GM12878 (cell line): ENCODE results near the gene DSEL. TPM values are rescaled to one million over a fixed set of nuclear protein-coding genes. Genes with fewer than 3 reads are reported as not detected.

Experiments
- ATAC-seq: fragments of 200-7000 bp; cut with Tn5 transposase; 3 replicates; pipeline ENCODE4 v1.9.1; 2020; ENCODE audit warnings: mild to moderate bottlenecking, moderate library complexity
- BruUV-seq: library from RNA; stranded (reverse); fragments of 400-500 nt; replicated peaks from 2 replicates; lab custom pipeline; 2021; lab: Mats Ljungman, UMichigan
- CTCF ChIA-PET: fragments of 300-600 bp; sonication (Branson Sonifier 250); formaldehyde crosslinking; extraction: SDS; loops from one replicate; lab custom pipeline; 2021; ENCODE audit warnings: inconsistent platforms; lab: Yijun Ruan, JAX
- POLR2A ChIA-PET: fragments of 350-600 bp; formaldehyde crosslinking; extraction: SDS; loops from one replicate; lab custom pipeline; 2021; ENCODE audit warnings: inconsistent platforms; lab: Charles Lee
- RAD21 ChIA-PET: fragments of 300-600 bp; sonication (Branson Sonifier 250); formaldehyde crosslinking; loops from one replicate; lab custom pipeline; 2023; ENCODE audit warnings: antibody characterized with exemption; ENCODE audit not compliant: unreplicated experiment; lab: Charles Lee
- SMC1A ChIA-PET: fragments of 300-600 bp; sonication (Branson Sonifier 250); formaldehyde crosslinking; loops from one replicate; lab custom pipeline; 2023; ENCODE audit not compliant: unreplicated experiment, uncharacterized antibody; lab: Charles Lee
- DNase-seq: peaks from one replicate; pipeline ENCODE4 v3.0.0-alpha.2; 2011; ENCODE audit warnings: low read depth, low spot score
- FAIRE-seq: peaks from 3 replicates; lab custom pipeline; 2011; peaks lifted over from hg19 to GRCh38; lab: Jason Lieb, UNC
- H2AFZ ChIP-seq: 2 replicates; pipeline ENCODE4 v1.6.0; 2011; ENCODE audit warnings: low read depth, low read length, control low read depth; ENCODE audit not compliant: control insufficient read depth
- H3K27ac ChIP-seq: 2 replicates; pipeline ENCODE4 v1.5.1; 2011; ENCODE audit warnings: control low read depth; ENCODE audit not compliant: control insufficient read depth, insufficient read depth
- H3K27me3 ChIP-seq, 2 experiments: replicated peaks in 1 of 2; 2 replicates each; pipeline versions ENCODE4 v1.6.0 to v1.6.1; 2011; ENCODE audit warnings: low read length in 1 of 2; ENCODE audit not compliant: control insufficient read depth in 2 of 2, insufficient read depth in 2 of 2
- H3K36me3 ChIP-seq, 2 experiments: 2 replicates each; pipeline ENCODE4 v1.5.1; 2011; ENCODE audit warnings: low read length in 1 of 2; ENCODE audit not compliant: control insufficient read depth in 2 of 2, insufficient read depth in 2 of 2
- H3K4me1 ChIP-seq: 2 replicates; pipeline ENCODE4 v1.6.1; 2011; ENCODE audit warnings: mild to moderate bottlenecking, low read length, moderate library complexity, mixed read lengths; ENCODE audit not compliant: control insufficient read depth, insufficient read depth
- H3K4me2 ChIP-seq: 2 replicates; pipeline ENCODE4 v1.6.0; 2011; ENCODE audit warnings: control low read depth; ENCODE audit not compliant: control insufficient read depth, insufficient read depth
- H3K4me3 ChIP-seq: fragments of 200-600 bp; sonication (generic); 2 replicates; pipeline ENCODE4 v1.5.1; 2016
- H3K79me2 ChIP-seq: 2 replicates; pipeline ENCODE4 v1.6.0; 2011; ENCODE audit warnings: low read length; ENCODE audit not compliant: control insufficient read depth, insufficient read depth
- H3K9ac ChIP-seq: 2 replicates; pipeline ENCODE4 v1.8.0; 2011; ENCODE audit warnings: low read length, control low read depth, mixed read lengths; ENCODE audit not compliant: control insufficient read depth, insufficient read depth
- H3K9me3 ChIP-seq: replicated peaks from 3 replicates; pipeline ENCODE4 v1.5.1; 2011; ENCODE audit warnings: mild to moderate bottlenecking, low read length; ENCODE audit not compliant: control insufficient read depth, insufficient read depth
- H4K20me1 ChIP-seq: 2 replicates; pipeline ENCODE4 v1.6.0; 2011; ENCODE audit not compliant: control insufficient read depth, insufficient read depth
- CEBPZ ChIP-seq: fragments of 150-350 bp; IDR thresholded peaks from 2 replicates; pipeline ENCODE4 v1.6.1; 2016; ENCODE audit warnings: low read depth, low read length
- E4F1 ChIP-seq: fragments of 450-650 bp; IDR thresholded peaks from 2 replicates; pipeline ENCODE4 v1.6.1; 2018; ENCODE audit warnings: borderline replicate concordance, mild to moderate bottlenecking; ENCODE audit not compliant: partially characterized antibody
- FOXM1 ChIP-seq: IDR thresholded peaks from 2 replicates; pipeline ENCODE4 v1.6.1; 2012; ENCODE audit warnings: low read depth, mild to moderate bottlenecking, inconsistent platforms, low read length, moderate library complexity
- HDGF ChIP-seq: fragments of 450-650 bp; IDR thresholded peaks from 2 replicates; pipeline ENCODE4 v1.6.1; 2016; ENCODE audit warnings: antibody characterized with exemption
- IRF5 ChIP-seq: fragments of 450-650 bp; IDR thresholded peaks from 2 replicates; pipeline ENCODE4 v1.6.1; 2017; ENCODE audit warnings: borderline replicate concordance
- MAX ChIP-seq: IDR thresholded peaks from 2 replicates; pipeline ENCODE4 v1.6.1; 2012; ENCODE audit warnings: low read depth, low read length, improper control_type of control experiment
- SMAD5 ChIP-seq: IDR thresholded peaks from 2 replicates; pipeline ENCODE4 v1.6.1; 2016; ENCODE audit warnings: antibody characterized with exemption, low read depth
- SPI1 ChIP-seq: IDR thresholded peaks from 2 replicates; pipeline ENCODE4 v1.6.1; 2011; ENCODE audit warnings: low read depth, mild to moderate bottlenecking, low read length, moderate library complexity, borderline replicate concordance; ENCODE audit not compliant: insufficient read depth
- TCF7 ChIP-seq: IDR thresholded peaks from 2 replicates; pipeline ENCODE4 v1.6.1; 2014; ENCODE audit warnings: antibody characterized with exemption, borderline replicate concordance
- ZNF207 ChIP-seq: fragments of 450-650 bp; IDR thresholded peaks from 2 replicates; pipeline ENCODE4 v1.6.1; 2014; ENCODE audit warnings: antibody characterized with exemption, mild to moderate bottlenecking, borderline replicate concordance
- WGBS: methylation state at CpG from one replicate; pipeline ENCODE4 v1.1.6; 2016; ENCODE audit warnings: low lambda C conversion rate; ENCODE audit not compliant: insufficient replicate concordance, insufficient coverage; ENCODE audit errors: missing lambda C conversion rate; 5-methylcytosine and 5-hydroxymethylcytosine counted together
- in situ Hi-C: fragments of 300-500 bp; cut with MboI; formaldehyde crosslinking; loops from 9 replicates; pipeline ENCODE4 v1.14.3; 2018; ENCODE audit warnings: mixed read lengths
- intact Hi-C: fragments of 100-400 bp; cut with micrococcal nuclease; formaldehyde crosslinking; loops from one replicate; pipeline ENCODE4 v1.14.2; 2022; ENCODE audit not compliant: unreplicated experiment
- polyA plus RNA-seq, 11 experiments: library from polyadenylated mRNA; depleted of rRNA in 4 of 11; unstranded in 6 of 11; stranded (reverse) in 5 of 11; fragments of >200 nt; fragmentation: Nextera tagmentation in 4 of 11; fragmentation: Illumina TruSeq in 1 of 11; extraction: Ambion mirVana in 4 of 11; extraction: Trizol in 1 of 11; gene quantifications; 1 replicate in 1 of 11; 2 replicates in 10 of 11; pipeline versions ENCODE4 v1.2.1 to v1.2.3, GENCODE V29; 2011 to 2016; ENCODE audit warnings: inconsistent platforms in 2 of 11, missing spikeins in 2 of 11, low read depth in 1 of 11
- total RNA-seq, 4 experiments: library from RNA; depleted of rRNA in 3 of 4; stranded (reverse); fragments of >200 nt in 3 of 4; fragmentation: Illumina TruSeq in 1 of 4; extraction: Trizol in 1 of 4; gene quantifications; 2 replicates each; pipeline versions ENCODE4 v1.2.1 to v1.2.3, GENCODE V29; 2013 to 2021

Gene DSEL
- total and polyA plus RNA-seq, 10 of the 15 experiments (the other 5 are each of a cell fraction or from before 2014, with no cell fraction given) = 0.03 TPM; not detected in 9

GRCh38 chr18:67464499-67464898 is 52.0 kb downstream of the DSEL start:
- Histone ChIP-seq H2AFZ (no peak overlapping the region), H3K27me3 (no peaks in the 10 kb centered on the region), H3K4me3 (no peak overlapping the region), H3K9me3 (no peaks in the 10 kb centered on the region), H3K4me2 (no peak overlapping the region), H3K27ac (no peak overlapping the region), H3K9ac (no peak overlapping the region), H3K79me2 (no peaks in the 10 kb centered on the region), H4K20me1 (no peaks in the 10 kb centered on the region), H3K36me3 (no peaks in the 10 kb centered on the region), H3K4me1 (no peaks in the 10 kb centered on the region)
- ATAC-seq = no peak
- in situ Hi-C loops (no loop called here), intact Hi-C loops (no loop called here)
- TF ChIP-seq SMAD5 = no peak
- TF ChIP-seq FOXM1 = no peak
- no peak for TF ChIP-seq CEBPZ
- TF ChIP-seq E4F1 = no peak
- TF ChIP-seq SPI1 = no peak
- no peak for TF ChIP-seq IRF5
- TF ChIP-seq TCF7 = no peak
- TF ChIP-seq ZNF207 = no peak
- TF ChIP-seq HDGF = no peak
- no peak for TF ChIP-seq MAX
- ChIA-PET SMC1A (no interaction called here), CTCF (no interaction called here), RAD21 (no interaction called here), POLR2A (no interaction called here)
- 0% methylated on average over 1 of the region's 1 CpG for WGBS
- FAIRE-seq = no peak
- BruUV-seq = no TSS peak
- no peak for DNase-seq
